Activated CD4-positive, alpha-beta T cell treated with anti-CD3 and anti-CD28 coated beads, Interleukin-10, Interleukin-2, amounts not matched to agents 100 ng/mL and 50 ng/mL, durations not matched to agents 16 hours and 8 hours (primary cell): ENCODE data around the gene GLIPR1L2.
A peak's percentile ranks its signal among the peaks of the same experiment; 100 is the strongest.

Experiments
- DNase-seq: peaks from one replicate; pipeline ENCODE4 v3.0.0-alpha.2; 2020

Gene GLIPR1L2

GRCh38 chr12:75479963-75480461 is 89.1 kb downstream of the GLIPR1L2 start:
- peak; percentile 45 for DNase-seq

- peak; percentile 91 for DNase-seq
Observed at GRCh38 chr12:75480469-75480949, 89.6 kb downstream of the GLIPR1L2 start, which contains the start of gene GLIPR1. Gene GLIPR1, plus strand, starts transcription at chr12:75480755. Its CDS starts 126 bp downstream, at chr12:75480881.

GRCh38 chr12:75481013-75481705 is 90.3 kb downstream of the GLIPR1L2 start:
- DNase-seq = no peak

GRCh38 chr12:75481774-75482173 is 90.9 kb downstream of the GLIPR1L2 start:
- DNase-seq = peak; percentile 10
